ENCODE measurements around the gene FGF14.

The FGF14 gene

DNA sequence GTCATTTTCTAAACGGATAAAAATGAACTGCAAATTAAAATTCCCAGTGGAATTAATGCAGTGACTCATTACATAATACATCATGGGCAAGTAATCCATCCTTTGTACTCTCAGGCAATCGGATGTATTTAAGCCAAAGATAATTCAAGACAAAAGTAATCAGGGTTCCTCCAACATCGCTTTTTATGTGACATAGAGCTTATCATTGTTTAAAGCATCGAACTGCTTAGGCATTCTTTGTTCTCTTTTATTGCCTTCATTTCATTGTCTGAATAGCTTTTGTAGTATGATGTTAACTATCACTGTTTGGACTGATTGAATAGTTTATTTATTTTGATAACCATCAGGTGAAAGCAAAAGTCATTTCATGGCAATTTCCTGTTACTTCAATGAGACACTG, 740.0 kb downstream of the FGF14 start:
- DNase-seq (ENCODE audit: low read depth in 2 of 2), result no peak

All from stimulated activated CD4-positive, alpha-beta T cell treated with anti-CD3 and anti-CD28 coated beads, Interleukin-4, amount 100 ng/mL, for 48 hours (primary cell).